COLO668 (cell line): Measurements from ENCODE around the gene ERV3-1.
"Not testable (repeated sequence)": the region's sequence is repeated elsewhere in the genome, so short reads cannot be mapped to it uniquely, and the experiment has no call there.

Source experiments
- DNase-seq: peaks from one replicate; lab custom pipeline; 2025; ENCODE audit not compliant: unreplicated experiment; lab: John Stamatoyannopoulos, UW

Gene ERV3-1

DNA sequence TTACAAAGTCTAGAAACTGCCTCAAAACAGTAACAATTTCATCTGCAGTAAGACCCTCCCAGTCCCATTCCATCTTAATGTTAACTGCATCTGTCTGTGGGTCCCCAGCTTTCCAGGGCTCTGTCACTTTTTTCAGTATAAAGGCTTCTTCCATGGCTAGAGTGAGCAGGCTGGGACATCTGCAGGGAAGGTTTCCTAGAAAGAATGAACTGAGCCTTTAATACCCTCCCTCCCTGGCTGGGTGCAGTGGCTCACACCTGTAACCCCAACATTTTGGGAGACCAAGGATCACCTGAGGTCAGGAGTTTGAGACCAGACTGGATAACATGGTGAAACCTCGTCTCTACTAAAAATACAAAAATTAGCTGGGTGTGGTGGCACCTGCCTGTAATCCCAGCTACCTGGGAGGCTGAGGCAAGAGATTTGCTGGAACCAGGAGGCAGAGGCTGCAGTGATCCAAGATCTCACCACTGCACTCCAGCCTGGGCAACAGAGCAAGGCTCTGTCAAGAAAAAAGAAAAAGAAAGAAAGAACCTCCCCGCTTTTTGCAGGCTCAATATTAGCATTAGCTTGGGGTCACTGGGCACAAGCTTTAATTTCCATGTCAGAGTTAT, 3.4 kb downstream of the ERV3-1 start:
- DNase-seq = no peak

- DNase-seq = no peak
These were observed 5.1 kb downstream of the ERV3-1 start for GRCh38 chr7:65001291-65001814.

GRCh38 chr7:64999165-65000004, 7.1 kb downstream of the ERV3-1 start:
- no peak for DNase-seq

DNA sequence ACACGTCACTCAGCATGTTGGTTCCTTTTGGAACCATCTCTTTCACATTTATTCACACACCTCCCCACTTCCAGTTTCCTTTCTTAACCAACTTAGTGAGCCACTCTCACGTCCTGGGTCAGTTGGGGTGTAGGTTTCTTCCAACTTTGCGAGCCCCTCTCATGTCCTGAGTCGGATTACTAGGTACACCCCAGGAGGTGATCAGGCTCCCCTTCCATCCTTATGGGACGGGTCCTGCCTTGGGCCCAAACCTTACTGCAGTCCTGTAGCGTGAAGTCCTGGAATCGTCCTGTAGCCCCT, 7.7 kb downstream of the ERV3-1 start:
- no peak for DNase-seq

DNA sequence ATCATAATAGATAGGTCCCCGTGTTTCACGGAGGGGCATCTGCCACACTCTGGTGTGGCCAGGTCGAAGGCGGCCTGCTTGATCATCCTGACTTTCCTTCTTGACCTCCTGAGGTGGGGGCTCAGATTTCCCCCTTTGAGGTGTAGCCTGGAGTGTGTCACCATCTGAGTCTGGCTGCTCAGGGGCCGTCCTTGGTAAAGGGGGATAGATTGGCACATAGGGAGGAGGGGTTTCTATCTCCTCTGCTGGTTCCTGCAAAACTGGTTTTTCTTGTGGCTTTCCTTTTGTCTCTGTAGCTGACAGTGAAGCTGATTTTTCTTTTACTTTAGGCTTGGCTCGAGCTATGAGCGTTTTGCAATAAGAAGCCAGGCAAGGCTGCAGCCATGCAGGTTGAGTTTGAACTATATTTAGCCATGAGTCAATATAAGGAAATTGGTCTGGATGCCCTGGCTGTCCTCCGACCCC, 8.5 kb downstream of the ERV3-1 start:
- no peak for DNase-seq

DNA sequence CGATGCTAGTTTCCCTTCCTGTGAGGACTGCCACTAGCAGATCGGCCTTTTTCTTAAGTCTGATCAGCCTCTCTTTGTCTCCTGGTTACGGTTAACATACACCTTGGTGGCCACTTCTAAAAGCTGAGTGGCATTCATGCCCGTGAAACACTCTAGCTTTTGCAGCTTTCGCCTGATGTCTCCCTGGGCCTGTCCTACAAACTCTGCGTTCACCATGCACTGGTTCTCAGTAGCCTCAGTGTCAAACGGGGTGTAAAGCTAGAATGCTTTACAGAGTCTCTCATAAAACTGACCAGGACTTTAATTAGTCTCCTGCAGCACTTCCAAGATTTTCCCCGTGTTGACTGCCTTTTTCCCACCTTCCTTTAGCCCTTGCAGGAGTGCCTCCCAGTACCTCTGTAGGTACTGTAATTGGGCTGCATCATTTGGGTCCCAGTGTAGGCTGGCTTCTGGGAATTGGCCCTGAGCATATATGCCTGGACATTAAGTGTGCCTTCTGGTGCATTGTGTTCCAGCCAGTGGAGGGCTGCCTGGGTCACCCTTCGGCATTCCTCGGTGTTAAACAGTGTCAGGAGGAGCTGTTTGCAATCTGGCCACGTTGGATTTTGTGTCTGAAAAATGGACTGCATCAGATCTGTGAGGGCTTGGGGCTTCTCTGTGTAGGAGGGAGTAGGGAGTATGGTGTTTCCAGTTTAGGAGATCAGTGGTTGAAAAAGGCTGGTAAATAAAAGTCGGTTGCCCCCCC, 9.2 kb downstream of the ERV3-1 start:
- no peak for DNase-seq

DNA sequence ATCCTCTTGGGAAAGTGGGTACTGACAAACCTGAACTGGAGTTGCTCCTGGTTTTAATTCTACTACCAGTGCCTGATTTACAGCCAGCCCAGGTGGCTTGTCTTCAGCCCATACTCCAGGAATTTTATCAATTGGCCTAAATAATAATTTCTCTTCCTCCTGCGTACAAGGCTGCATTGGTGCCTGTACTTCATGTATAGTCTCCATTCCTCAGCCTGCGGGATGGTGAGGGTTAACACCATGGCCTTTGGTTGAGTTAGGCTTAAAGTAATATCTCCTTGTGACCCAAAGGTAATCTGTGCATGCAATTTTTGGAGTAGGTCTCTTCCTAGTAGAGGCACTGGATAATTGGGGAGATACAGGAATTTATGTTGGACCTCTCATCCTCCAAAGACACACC, 10.2 kb downstream of the ERV3-1 start:
- no peak for DNase-seq

DNA sequence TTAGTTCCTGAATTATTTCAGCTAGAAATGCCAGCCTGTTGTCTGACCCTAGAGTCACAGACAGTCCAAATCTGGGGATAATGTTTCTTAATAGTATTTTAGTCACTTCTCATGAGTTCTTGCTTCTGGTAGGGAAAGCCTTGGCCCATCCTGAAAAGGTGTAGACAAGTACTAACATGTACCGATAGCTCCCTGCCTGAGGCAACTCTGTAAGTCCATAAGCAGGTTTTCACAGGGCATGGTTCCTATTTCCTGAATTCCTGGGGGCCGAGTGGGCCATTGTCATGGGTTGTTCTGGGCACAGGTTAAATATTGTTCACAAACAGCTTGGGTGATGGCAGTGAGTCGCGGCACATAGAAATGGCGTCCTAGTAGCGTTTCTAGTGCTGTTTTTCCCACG, 12.6 kb downstream of the ERV3-1 start:
- no peak for DNase-seq

- no peak for DNase-seq
These were observed 13.5 kb downstream of the ERV3-1 start for GRCh38 chr7:64992971-64993370.

DNA sequence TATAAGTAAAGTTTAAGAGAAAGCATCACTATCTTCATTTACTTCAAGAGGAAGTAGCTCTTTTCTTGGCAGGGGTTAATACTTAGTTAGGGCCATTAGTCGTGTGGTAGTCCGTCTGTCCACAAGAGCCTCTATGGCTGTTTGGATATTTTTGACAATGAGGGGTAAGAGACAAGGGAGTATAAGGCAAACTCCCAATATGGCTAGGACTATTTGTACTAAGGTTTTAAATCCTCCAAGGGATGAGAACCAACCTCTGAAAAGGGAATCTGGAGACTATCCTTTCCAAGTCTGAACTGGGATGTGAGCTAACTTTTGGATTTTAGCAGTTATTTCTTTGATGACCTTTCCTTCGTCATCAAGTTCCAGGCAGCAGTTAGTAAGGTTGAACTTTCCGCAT, 15.6 kb downstream of the ERV3-1 start, which contains the start of gene ZNF117:
Gene ZNF117, minus strand, starts transcription at position 101 of the 400 bp plus-strand sequence.
- no peak for DNase-seq

- no peak for DNase-seq
These were observed 16.3 kb downstream of the ERV3-1 start for GRCh38 chr7:64990216-64990615.

DNA sequence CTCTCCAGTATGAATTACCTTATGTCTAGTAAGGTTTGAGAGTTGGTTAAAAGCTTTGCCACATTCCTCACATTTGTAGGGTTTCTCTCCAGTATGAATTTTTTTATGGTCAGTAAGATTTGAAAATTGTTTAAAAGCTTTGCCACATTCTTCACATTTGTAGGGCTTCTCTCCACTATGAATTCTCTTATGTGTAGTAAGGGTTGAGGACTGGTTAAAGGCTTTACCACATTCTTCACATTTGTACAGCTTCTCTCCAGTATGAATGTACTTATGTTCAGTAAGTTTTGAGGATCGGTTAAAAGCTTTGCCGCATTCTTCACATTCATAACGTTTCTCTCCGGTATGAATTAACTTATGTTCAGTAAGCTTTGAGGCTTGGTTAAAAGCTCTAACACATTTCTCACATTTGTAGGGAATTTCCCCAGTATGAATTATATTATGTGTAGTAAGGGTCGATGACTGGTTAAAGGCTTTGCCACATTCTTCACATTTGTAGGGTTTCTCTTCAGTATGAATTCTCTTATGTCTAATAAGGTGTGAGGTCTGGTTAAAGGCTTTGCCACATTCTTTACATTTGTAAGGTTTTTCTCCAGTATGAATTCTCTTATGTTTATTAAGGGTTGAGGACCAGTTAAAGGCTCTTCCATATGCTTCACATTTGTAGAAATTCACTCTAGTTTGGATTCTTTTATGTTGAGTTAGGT, 27.8 kb downstream of the ERV3-1 start:
- no peak for DNase-seq

DNA sequence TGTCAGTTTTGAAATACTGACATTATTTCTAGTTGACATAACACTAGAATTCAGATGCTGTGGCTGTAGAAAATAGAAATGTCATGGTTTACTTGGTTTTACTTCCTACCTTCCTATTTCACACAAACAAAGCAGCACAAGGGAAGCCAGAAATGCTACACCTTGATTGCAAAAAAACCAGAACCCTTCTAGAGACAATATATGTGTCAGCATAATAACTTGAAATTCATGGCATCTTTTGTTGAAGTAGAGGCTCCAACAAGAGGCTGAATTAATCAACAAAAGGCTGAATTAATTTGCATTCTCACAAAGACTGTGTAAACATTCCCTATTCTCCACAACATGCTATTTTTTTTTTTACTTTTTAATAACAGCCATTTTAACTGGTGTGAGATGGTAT, 40.9 kb downstream of the ERV3-1 start:
- DNase-seq = no peak

- peak; percentile 74 for DNase-seq
These were observed 47.3 kb downstream of the ERV3-1 start for GRCh38 chr7:64959072-64959747.

GRCh38 chr7:64951250-64951848, 55.1 kb downstream of the ERV3-1 start:
- DNase-seq = peak; percentile 8

GRCh38 chr7:64950673-64951072, 55.8 kb downstream of the ERV3-1 start:
- peak; percentile 55 for DNase-seq

DNA sequence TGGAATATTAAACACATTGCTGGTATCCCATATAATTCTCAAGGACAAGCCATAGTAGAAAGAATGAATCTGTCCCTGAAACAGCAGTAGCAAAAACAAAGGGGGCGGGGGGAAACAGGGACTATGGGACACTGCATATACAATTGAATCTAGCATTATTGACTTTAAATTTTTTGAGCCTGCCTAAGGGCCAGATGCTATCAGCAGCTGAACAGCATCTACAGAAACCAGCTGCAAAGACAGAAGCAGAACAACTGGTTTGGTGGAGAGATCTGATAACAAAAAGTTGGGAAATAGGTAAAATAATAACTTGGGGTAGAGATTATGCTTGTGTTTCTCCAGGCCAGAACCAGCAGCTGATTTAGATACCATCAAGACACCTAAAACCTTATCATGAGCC, 57.7 kb downstream of the ERV3-1 start:
- not testable (repeated sequence) for DNase-seq

DNA sequence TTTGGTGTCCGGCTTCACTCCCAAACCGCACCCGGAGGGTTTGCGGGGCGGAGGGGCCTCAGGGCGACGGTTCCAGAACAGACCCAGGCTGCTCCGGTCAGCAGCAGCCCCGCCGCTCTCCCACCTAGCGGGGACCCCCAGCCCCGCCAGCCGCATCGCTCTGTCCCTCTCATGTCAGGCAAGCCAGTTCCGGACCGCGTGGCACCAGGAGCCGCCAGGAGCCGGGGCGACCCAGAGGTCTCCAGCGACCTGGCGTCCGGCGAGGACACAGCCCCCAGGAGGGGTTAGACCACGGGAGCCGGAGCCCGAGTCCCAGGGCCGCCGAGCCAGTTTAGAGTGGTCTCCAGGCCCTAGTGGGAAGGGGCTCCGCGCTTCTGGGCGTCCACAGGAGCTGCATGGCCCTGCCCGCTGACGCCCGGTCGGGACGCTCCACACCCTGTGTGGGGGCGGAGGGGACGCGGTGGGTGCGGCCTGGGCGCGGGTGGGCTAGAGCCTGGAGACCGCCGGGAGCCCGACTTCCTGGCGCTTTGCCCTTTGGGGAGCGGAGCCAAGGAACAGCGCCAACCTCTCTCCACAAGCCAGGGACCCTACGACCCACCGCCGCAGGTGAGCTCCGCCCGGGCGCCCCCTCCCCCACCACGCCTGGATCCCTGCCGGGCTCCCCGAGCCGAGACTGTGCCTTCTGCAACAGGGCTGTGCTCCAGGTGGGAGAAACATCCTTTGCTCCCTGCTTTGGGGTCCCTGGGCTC, 59.1 kb downstream of the ERV3-1 start:
- DNase-seq = peak; percentile 28

GRCh38 chr7:64946772-64947171, 59.7 kb downstream of the ERV3-1 start:
- peak; percentile 38 for DNase-seq
